Cardiac fibroblast (primary cell): Measurements from ENCODE around the gene TFR2.

Source experiments
- DNase-seq, 2 donors: peaks; one replicate each; pipeline versions ENCODE4 v3.0.0 to v3.0.0-alpha.2; 2010; ENCODE audit warnings: low read depth in 2 of 2
- H3K4me3 ChIP-seq, 2 donors: replicated peaks in 1 of 2; 1 replicate in 1 of 2; 2 replicates in 1 of 2; pipeline ENCODE4 v1.5.1; 2011; ENCODE audit warnings: low read depth in 2 of 2, low read length in 2 of 2, mild to moderate bottlenecking in 2 of 2, moderate library complexity in 1 of 2
- CTCF ChIP-seq: IDR thresholded peaks from one replicate; pipeline ENCODE4 v1.5.1; 2011; ENCODE audit warnings: low read depth, mild to moderate bottlenecking, low read length, inconsistent platforms

The TFR2 gene

GRCh38 chr7:100686201-100686821 is 45.0 kb upstream of the TFR2 start:
- no peak for TF ChIP-seq CTCF
- no peak overlapping the region for H3K4me3 ChIP-seq
- no peak for DNase-seq

GRCh38 chr7:100685631-100686145 is 44.3 kb upstream of the TFR2 start:
- H3K4me3 ChIP-seq: no peak overlapping the region
- no peak for TF ChIP-seq CTCF
- no peak for DNase-seq

- H3K4me3 ChIP-seq: no peak overlapping the region
- TF ChIP-seq CTCF: no peak
- no peak for DNase-seq
These were observed 43.8 kb upstream of the TFR2 start for GRCh38 chr7:100685049-100685605.

GRCh38 chr7:100684534-100685042 is 43.2 kb upstream of the TFR2 start:
- H3K4me3 ChIP-seq: no peak overlapping the region
- no peak for TF ChIP-seq CTCF
- no peak for DNase-seq

- TF ChIP-seq CTCF: no peak
- DNase-seq: no peak
- H3K4me3 ChIP-seq: no peak overlapping the region
These were observed 42.5 kb upstream of the TFR2 start for GRCh38 chr7:100683659-100684533.

- DNase-seq: no peak
- no peak overlapping the region for H3K4me3 ChIP-seq
- no peak for TF ChIP-seq CTCF
These were observed 41.8 kb upstream of the TFR2 start for GRCh38 chr7:100682991-100683658.
